Sigmoid colon (tissue), 4 donors: Measurements from ENCODE around the gene NACA2.
"Not testable (repeated sequence)": the region's sequence is repeated elsewhere in the genome, so short reads cannot be mapped to it uniquely, and the experiment has no call there.

Experiments used
- EP300 ChIP-seq, 4 donors: sonication (generic); formaldehyde crosslinking; IDR thresholded peaks; one replicate each; pipeline ENCODE4 v1.6.1; 2017; ENCODE audit warnings: antibody characterized with exemption in 4 of 4
- TF ChIP-seq, protein P1 (sequence below), 4 experiments: fragments of 450-650 bp in 3 of 4; fragments of 200-600 bp in 1 of 4; IDR thresholded peaks; one replicate each; pipeline ENCODE4 v1.5.1; 2016 to 2019; ENCODE audit warnings: antibody characterized with exemption in 4 of 4, mild to moderate bottlenecking in 3 of 4, moderate library complexity in 2 of 4

DNA sequence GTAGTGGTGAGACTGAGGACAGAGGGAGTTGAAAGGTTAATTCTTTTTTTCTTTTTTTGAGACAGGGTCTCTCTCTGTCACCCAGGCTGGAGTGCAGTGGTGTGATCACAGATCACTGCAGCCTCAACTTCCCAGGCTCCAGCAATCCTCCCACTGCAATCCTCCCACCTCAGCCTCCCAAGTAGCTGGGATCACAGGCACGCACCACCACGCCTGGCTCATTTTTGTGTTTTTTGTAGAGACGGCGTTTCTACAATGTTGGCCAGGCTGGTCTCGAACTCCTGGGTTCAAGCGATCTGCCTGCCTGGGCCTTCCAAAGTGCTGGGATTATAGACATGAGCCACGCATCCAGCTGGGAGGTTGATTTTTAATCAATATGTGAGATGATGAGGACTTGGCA, 18.5 kb downstream of the NACA2 start:
- TF ChIP-seq, protein P1, sequence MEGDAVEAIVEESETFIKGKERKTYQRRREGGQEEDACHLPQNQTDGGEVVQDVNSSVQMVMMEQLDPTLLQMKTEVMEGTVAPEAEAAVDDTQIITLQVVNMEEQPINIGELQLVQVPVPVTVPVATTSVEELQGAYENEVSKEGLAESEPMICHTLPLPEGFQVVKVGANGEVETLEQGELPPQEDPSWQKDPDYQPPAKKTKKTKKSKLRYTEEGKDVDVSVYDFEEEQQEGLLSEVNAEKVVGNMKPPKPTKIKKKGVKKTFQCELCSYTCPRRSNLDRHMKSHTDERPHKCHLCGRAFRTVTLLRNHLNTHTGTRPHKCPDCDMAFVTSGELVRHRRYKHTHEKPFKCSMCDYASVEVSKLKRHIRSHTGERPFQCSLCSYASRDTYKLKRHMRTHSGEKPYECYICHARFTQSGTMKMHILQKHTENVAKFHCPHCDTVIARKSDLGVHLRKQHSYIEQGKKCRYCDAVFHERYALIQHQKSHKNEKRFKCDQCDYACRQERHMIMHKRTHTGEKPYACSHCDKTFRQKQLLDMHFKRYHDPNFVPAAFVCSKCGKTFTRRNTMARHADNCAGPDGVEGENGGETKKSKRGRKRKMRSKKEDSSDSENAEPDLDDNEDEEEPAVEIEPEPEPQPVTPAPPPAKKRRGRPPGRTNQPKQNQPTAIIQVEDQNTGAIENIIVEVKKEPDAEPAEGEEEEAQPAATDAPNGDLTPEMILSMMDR (IDR thresholded peaks at IDR 0.05): not testable (repeated sequence)
- TF ChIP-seq EP300 (IDR thresholded peaks at IDR 0.05): not testable (repeated sequence)
